ENCODE results near the gene SLC6A1.

The SLC6A1 gene

DNA sequence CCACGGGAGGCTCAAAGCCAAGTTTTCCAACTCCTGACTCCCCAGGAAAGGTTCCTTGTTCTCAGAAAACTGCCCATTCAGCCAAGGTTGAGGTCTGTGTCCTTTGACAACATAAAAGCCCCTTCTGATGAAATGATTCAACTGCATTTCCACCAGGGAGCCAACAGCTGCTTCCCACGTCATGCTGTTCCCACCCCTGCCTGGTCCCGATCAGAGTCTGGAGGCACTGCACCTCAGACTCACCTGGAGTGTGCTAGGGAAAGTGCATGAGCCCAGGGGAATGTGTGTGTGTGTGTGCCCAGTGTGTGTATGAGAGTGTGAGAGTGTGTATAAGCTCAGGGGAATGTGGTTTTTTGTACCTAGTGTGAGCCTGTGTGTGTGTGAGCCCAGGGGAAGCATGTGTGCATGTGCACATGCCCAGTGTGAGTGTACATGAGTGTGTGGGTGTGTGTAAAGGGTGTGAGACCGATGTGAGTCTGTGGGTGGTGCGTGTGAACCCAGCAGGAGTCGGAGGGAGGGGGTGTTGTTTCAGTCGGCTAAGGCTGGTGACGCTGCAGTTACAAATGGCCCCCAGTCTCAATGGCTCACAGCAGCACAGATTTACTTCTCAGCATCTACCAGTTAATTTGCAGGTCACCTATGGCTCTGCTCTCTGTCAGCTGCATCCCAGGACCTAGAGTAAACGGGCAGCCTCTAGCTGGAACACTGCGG, 20.3 kb upstream of the SLC6A1 start:
- DNase-seq, result no peak

DNA sequence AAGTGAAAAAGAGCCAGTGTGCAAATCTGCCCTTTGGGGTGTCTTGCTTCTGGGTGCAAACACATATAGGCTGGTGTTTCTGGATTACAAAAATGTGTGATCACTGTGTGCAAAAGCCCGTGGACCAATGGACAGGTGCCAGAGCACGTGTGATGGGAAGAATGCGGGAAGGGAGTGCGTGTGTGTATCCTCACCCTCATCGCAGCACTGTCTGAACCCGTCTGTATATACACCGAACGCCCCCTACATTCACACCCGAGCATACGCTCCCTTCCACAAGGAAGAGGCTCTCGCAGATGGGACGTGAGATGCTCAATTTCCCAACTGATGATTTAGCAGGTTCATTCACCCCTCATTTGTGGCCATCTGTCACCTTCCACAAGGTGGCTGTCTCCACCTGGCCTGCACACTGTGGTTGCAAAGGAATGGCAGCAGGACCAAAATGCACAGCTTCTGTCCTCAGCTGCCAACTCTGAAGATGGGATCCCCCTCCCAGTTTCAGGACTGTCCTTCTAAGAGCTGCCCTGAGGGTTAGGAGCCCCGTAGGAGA, 19.4 kb upstream of the SLC6A1 start:
- DNase-seq, result no peak

DNA sequence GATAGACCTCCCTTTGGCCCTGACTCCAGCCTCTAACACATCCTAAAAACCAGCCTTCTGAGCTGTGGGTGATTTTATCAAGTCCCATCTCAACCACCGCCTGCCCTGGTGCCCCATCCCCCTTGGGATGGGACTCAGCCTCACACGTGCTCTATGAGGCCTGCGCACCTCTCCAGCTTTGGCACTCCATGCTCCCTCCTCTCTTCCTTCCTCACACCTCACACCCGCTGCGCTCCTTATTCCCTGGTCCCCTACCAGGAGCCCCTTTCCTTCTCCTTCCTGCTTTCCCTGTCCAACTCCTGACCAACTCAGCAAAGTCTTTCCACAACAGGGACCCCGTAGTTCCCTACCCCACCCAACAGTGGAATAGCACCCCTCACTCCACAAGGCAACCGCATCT, 18.4 kb upstream of the SLC6A1 start:
- no peak for DNase-seq

DNA sequence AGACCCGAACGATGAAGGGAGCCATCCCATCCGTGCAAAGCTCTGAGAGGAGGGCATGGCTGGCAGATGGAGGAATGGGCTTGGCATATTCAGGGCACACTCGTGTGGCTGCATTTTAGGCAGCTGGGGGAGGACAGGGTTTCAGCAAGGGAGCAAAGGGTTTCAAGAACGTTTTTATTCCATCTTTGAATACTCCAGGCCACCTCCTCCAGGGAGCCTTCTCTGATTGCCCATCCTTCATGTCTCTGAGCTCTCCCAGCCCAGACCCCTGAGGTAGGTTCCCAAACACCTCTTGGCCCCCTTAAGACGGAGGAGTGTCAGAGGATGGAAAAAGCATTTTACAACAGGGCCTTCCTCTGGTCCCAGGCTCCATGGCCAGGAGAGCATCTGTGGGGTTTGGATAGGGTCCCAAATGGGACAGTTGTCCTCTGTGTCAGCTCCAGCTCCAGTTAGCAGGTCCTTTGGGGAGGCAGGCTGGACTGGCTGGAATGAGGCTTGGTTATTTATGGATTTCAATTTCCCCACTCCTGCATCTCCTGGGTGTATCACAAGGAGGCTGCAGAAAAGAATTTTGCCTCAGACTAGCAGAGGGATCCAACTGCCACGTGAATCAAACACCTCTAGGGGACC, 17.7 kb upstream of the SLC6A1 start:
- no peak for DNase-seq

DNA sequence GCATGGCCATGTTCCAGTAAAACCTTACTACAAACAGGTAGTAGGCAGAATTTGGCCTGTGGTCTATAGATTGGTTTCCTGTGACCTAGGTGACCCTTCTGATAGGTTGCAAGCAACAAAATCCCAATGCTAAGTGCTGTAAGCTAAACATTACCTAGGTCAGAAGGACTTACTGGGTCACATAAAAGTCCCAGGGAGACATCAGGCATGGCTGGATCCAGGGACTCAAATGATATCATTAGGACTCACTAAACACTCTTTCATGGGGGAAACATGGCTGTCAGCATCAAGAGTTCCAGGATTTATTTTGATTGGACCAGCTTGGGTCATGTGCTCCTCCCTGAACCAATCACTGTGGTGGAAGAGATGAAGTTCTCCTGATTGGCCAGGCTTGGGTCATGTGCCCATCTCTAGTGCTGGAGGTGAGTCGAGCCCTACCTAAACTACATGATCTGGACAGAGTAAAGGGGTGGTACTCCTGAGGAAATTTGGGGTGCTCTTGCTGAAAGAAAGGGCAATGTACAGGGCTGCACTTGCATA, 16.8 kb upstream of the SLC6A1 start:
- no peak for DNase-seq

DNA sequence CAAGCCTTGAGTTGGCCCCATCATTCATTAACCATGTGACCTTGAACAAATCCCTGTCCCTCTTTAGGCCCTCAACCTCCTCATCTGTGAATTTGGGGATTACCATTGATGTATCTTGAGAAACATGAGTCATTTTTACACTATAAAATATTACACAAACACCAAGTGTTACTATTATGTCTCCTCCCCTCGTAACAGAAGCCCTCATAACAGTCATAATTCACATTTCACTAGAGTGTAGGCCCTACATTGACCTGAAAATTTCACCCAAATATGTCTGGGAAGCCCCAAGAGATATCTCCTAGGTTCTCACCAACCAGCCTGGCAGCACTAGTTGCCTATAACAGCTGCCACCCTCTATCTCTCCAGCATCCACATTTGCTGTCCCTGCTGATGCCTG, 15.8 kb upstream of the SLC6A1 start:
- DNase-seq, result no peak

DNA sequence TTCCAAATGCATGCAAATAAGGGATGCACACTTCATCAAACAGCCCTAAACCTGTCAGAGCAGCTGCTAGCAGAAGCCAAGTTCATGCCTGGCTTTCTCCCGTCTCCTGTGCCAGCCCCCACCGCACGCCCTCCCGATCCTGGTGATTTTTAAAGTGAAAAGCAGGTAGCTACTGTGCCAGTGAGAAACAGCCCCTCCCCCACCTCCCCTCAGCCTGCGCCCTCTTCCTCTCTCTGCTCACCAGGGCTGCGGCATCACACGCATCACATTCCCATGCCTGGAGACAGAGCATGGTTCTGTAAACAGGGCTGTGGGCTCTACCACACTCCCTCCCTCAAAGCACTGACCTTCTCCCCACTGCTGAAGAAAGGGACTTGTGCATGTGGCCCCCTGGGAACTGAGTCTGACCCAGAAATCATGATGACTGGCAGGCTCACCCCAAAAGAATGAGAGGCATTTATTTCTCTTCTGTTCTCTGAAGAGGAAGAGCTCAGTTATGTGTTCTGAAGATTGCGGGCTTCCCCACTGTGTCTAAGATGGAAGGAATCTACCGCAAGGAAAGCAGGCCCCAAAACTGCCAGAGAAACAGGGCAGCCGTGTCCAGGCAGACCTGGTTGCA, 14.5 kb upstream of the SLC6A1 start:
- no peak for DNase-seq

DNA sequence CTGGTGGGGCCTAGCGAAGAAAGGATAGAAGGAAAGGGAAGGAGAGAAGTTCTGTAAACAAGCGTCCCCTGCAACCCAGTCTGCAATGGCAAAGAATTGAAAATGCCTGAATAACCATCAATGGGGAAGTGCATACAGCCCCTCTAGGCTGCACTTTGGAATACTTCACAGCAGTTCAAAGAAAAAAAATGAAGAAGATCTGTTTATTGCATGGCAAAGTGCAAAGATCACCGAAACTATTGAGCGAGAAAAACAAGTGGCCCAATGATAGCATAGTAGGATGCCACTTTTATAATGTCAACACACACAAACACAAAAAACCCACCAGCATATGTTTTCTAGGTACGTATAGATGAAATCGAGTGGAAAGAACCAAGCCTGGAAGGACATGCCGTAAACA, 13.6 kb upstream of the SLC6A1 start:
- no peak for DNase-seq

DNA sequence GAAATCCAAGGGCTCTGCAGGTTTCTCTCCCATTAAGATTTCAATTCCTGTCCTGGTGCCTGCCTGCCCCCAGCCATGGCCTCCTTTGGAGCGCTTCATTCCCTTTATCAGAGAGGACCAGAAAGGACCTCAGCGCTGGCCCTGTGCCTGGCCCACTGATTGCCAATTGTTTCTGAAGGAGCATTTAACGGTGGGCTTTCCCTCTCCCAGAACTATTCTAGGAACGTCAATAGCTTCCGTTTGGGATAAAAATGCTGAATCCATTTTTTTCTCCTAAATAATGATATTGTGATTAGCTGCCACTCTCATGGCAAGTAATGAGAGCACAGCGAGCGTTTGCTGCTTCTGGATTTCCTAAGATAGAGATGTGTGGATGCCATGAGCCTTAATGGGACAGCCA, 12.2 kb upstream of the SLC6A1 start:
- DNase-seq, result no peak

DNA sequence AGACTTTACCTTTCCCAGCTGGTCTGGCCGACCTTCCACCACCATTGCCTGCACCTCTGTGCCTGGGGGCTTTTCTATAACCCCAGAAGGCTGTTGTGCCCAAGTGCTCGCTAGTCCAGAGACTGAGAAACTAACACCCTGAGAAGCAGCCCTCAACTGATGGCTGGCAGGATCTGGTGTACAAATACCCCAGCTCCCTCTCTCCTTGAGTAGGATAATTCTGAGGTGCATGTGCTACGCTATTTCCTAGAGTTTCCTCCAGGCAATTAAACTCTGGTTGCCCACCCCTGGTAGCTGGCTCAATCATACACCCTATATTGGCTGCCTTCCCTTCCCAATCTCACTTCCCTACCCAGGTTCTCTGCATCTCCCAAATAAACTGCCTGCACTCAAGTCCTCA, 11.5 kb upstream of the SLC6A1 start:
- no peak for DNase-seq

DNA sequence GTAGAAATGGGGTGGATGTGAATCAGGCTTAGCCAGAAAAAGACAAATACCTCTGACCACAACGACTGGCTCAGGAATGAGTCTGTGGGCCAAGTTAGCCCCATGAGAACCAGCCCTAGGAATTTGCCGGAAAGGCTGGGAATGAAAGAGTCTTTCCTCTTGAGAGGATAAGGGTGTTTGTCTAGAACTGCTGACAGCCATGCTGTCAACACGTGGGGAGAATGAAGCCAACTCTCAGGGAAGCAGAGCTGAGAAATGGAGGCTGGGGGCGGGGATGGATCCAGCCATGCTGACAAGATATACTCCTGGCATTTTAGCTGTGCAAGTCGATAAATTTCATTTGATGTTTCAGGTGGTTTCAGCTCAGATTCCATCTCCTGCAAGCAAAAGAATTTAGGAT, 10.6 kb upstream of the SLC6A1 start:
- no peak for DNase-seq

DNA sequence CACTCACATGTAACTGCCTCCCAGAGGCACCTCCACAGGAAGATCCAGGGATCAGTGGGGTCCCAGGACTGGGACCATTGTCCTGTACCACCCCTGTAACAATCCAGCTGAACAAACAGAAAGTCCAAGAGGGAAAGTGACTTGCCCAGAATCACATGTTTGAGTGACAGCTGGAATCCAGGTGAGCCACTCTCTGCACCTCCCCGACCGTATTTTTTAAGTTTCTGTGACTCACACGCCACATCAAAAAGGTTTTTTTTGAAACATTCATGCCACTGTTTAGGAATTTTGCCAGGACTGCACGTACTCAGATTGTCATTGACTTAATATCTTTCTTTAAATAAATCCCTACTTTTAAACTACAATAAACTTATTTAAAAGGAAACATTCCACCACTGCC, 9.8 kb upstream of the SLC6A1 start:
- no peak for DNase-seq

DNA sequence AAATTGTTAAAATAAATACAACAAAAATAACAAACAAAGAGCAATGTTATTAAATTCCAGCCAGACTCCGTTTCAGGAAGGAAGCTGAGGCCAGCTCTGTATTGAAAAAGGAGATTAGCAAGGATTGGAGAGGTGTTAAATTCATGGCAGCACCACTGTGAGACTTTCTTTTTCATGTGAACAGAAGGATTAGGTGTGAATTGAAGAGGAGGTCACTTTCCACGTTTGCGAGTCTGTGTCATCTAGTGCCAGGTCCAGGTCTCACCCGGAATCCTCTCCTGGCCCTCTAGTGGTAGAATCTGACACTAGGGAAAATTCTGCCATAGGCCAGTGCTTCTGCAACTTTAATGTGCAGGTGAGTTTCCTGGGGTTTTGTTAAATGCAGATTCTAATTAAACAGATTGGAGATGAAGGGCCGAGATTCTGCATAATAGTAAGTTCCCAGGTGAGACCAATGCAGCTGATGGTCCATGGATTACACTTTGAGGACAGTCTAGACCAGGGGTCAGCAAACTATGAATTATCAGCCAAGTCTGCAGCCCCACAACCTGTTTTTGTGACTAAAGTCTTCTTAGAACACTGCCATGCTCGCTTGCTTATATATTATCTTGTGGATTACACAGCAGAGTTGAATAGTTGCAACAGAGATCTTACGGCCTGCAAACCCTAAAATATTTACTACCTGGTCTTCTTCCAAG, 9.2 kb upstream of the SLC6A1 start:
- DNase-seq, result peak in 1 of 2 experiments; percentile 42

DNA sequence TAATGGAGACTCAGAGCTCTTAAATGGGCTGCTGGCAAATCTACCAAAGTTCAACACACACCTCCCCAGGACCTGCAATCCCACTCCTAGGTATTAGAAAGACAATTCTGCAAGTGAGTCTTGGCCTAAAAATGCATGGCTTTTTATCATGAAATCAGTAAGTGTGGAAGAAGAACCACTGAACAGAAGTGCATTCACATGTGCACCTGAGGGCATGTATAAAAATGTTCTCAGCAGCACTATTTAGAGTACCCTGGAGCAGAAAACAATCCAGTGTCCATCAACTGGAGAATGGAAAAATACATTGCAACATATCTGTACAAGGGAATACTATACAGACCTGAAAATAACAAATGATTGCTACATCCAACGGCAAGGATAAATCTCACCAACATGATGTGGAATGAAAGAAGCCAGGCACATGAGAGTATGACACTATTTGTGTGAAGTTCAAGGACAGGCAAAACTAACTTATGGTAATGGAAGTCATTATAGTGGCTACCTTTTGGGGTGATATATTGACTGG, 8.1 kb upstream of the SLC6A1 start:
- DNase-seq, result no peak

DNA sequence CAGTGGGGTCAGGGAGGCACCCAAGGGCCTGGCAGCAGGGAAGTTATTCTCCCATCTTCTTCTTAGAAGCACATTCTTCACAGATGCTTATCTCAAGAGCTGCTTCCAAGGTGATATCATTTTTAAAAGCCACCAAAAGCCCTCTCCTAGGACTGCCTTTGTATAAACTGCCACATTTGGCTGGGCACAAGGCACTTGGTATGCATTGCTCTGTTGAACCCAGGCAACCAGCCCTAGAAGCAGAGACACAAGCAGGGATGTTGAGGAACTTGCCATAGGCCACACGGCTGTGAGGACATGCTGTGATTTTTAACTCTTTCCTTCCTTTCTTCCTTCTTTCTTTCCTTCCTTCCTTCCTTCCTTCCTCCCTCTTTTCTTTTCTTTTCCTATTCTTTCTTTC, 7.4 kb upstream of the SLC6A1 start:
- no peak for DNase-seq

DNA sequence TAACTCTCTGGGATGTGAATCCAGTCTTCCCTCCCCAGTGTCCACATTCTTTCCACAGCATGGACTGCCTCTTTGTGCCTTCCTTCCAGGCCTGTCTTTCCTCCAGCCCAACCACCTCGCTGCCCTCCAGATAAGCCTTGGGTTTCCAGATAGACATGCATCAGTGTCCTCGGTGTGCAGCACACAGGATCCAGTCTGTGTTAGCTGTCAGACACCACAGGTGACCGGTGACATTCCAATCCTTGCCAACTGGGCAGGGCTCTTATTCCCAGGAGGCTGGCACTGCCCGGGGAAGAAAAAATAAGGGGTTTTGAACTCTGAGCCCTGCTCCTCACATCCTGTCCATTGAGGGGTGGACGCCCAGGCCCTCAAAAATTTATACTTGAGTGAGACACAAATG, 6.0 kb upstream of the SLC6A1 start:
- no peak for DNase-seq

DNA sequence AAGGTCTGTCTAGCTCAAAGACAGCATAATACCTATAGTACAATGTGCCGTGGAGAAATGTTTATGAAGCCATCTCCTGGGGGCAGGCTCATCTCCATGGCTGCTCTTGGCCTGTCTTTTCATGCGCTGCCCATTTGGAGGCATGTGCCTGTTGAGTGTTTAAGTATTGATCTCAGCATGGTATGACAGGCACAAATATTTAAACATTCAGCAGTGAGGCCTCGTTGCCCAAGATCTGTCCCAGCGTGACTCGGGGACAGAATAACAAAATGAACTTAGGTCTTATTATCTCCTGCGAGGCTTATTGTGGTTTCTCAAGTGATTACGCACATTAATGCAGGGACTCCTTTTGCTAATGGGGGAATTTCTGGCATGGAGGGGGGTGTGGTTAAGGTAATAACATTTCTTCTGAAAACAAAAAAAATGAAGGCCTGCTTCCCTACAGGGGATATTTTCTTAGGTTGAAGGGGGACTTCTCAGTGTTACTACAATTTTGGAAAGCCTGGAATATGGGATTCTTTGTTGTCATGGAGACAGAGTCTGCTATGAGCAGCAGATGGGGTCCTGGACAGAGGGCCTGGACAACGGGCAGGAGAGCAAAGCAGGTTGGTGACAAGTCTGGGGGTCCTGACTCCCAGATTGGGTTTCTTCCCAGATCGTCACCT, 4.4 kb upstream of the SLC6A1 start:
- no peak for DNase-seq

DNA sequence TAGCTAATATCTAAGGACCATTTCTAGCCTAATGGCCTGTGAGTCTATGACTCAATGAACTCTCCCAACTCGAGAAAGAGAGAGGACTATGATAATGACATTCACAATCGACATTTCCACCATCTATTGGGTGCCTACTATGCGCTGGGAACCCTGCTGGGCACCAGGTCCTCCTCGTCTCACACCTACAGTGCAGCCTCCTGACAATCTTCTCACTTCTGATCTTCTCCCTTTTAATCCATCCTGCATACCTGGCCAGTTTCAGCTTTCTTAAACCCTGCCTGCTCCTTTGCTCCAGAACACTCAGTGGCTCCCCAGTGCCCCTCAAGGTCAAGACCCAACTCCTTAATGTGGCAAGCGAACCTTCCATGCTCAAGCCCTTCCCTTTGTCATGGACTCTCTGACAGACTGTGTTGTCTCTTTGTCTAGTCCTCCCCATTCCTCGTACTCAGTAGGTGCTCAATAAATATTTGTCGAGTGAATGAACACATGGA, 3.5 kb upstream of the SLC6A1 start:
- DNase-seq, result no peak

DNA sequence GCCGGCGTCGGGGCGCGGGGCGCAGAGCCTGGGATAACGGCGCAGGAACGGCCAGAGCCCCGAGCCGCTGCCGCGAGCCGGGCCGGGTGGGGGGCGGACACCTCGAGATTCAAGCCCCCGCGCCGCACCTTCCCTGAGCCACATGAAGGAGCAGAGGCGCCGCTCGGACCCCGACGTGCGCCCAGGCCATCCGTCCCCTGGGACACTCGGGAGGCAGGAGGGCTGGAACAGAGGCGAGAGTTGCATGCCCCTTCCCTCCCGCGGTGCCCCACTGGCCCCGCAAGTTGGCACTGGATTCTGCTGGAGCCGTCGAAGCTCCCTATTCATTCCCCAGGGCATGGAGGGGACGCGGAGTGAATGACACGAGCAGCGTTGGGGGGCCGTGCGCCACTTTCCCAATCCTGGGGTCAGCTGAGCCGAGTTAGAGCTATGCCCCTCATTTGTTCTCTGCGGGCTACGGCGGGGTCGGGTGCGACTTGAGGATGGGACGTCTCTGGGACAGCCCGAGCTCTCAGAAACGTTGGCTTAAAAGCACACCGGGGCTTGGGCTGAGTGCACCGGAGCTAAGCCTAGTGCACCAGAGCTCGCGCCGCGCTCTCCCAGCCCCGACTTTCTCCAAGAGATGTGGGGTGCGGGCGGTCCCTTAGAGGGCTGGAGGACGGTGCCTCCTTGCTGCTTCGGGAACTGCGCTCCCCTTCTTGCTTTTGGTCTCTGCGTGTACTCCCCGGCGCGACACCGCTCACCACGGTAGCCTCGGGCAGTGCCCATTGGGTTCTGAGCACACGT, 588 bp downstream of the SLC6A1 start:
- DNase-seq, result no peak

DNA sequence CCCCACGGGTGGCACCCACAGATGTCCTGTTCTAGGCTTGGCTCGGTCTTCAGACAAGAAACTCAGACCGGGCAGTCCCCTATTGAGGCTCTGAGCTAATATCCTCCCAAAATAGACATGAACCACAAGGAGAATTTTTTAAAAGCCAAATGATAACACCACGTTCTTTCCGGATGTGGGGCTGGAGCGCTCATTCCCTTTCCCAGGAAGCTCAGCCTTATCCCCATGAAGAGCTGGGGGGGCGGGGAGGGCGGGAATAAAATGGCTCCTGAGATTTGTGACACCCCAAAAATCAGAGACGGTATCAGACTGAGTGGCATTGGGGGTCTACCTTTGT, 1.1 kb downstream of the SLC6A1 start:
- DNase-seq, result no peak

DNA sequence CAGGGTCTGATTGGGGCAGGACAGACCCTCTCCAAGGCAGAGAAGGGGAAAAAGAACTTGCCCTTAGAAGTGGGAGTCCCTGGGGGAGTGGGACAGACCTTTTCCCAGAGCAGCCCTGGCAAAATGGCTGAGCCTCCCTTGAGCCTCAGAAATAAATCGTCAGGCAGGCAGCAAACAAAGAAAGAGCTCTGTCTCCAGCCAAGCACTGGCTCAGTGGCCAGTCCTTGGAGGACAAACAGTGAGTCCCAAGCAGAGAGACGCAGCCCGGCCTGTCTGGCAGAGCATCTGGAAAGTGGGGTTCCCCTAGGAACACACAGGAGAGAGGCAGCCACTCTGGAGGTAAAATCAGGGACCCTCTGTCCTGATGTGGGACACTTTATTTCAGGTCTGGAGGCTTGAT, 1.8 kb downstream of the SLC6A1 start:
- no peak for DNase-seq

DNA sequence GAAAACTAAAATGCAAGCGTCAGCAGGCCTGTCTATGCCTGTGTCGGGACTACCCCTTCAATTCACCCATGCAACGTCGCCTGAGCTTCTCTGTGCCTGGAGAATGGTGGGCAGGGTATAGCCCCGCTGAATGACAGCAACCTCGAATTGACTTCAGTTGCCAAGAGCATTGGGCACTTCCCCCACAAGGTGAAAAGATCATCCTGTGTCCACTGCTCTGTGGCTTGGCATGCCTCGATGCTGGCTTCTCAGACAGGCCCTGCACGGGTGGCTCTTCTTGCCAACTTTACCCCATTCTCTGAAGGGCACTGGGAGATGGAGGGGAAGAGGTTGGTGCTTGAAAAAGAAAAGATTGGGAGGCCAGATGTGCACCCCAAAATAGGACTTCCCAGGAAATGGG, 3.3 kb downstream of the SLC6A1 start:
- no peak for DNase-seq

All from NCI-H2081 (cell line).